ENCODE results near the gene MRPS26. TPM values are rescaled to one million over a fixed set of nuclear protein-coding genes. Genes with fewer than 3 reads are reported as not detected.
A peak's percentile ranks its signal among the peaks of the same experiment; 100 is the strongest.

MRPS26 gene
- polyA plus RNA-seq, 3 donors = 19.4 to 36.6 (median 29.8) TPM

GRCh38 chr20:3027987-3028386 is 17.9 kb upstream of the MRPS26 start:
- no peak for DNase-seq
- H3K27ac ChIP-seq (ENCODE audit: low read depth in 1 of 2, low read length in 2 of 2) = no peak overlapping the region
- H3K4me3 ChIP-seq (replicated peaks in 1 of 3; ENCODE audit: low read depth in 2 of 3, low read length in 3 of 3) = no peak overlapping the region
- Mint-ChIP-seq H3K4me3 (no peak overlapping the region), H3K4me1 (no peaks in the 10 kb centered on the region), H3K27ac (peak overlapping the region in 1 of 7 donors; percentile 21), H3K9me3 (no peaks in the 10 kb centered on the region), H3K27me3 (ENCODE audit: low read depth in 3 of 3) (no peaks in the 10 kb centered on the region), H3K36me3 (peaks cover 19 to 69% of the 10 kb centered on the region in 2 donors)
- no peak overlapping the region for H3K9ac ChIP-seq (ENCODE audit: insufficient read depth, low read length, poor library complexity, severe bottlenecking)
- H4K20me1 ChIP-seq (ENCODE audit: insufficient read depth, low read length) = no peaks in the 10 kb centered on the region
- H2AFZ ChIP-seq (ENCODE audit: insufficient read depth, low read depth, low read length, poor library complexity, severe bottlenecking) = no peak overlapping the region
- TF ChIP-seq CTCF (IDR thresholded peaks at IDR 0.05) = no peak
- no peak overlapping the region for H3K4me2 ChIP-seq (replicated peaks; ENCODE audit: extremely low read depth, low read length, poor library complexity, severe bottlenecking)
- H3K79me2 ChIP-seq (ENCODE audit: insufficient read depth, low read length) = no peaks in the 10 kb centered on the region
- no peaks in the 10 kb centered on the region for H3K9me3 ChIP-seq (replicated peaks in 1 of 2; ENCODE audit: control insufficient read depth in 1 of 2, insufficient read depth in 1 of 2, low read length in 2 of 2)
- no peaks in the 10 kb centered on the region for H3K27me3 ChIP-seq (ENCODE audit: control insufficient read depth in 2 of 2, insufficient read depth in 2 of 2, low read length in 2 of 2)
- intact Hi-C loops (cut with micrococcal nuclease) = no loop called here
- WGBS (ENCODE audit: insufficient coverage) = 83% methylated on average over 1 of the region's 2 CpGs
- peaks cover 58 to 97% of the 10 kb centered on the region in 2 donors for H3K36me3 ChIP-seq (replicated peaks in 1 of 2; ENCODE audit: control insufficient read depth in 1 of 2, insufficient read depth in 2 of 2, low read length in 2 of 2)
- no peaks in the 10 kb centered on the region for H3K4me1 ChIP-seq (ENCODE audit: control insufficient read depth in 1 of 2, insufficient read depth in 2 of 2, low read length in 2 of 2)

GRCh38 chr20:3031524-3032147 is 14.2 kb upstream of the MRPS26 start:
- H3K4me2 ChIP-seq (replicated peaks; ENCODE audit: extremely low read depth, low read length, poor library complexity, severe bottlenecking) = no peak overlapping the region
- H3K9me3 ChIP-seq (replicated peaks in 1 of 2; ENCODE audit: control insufficient read depth in 1 of 2, insufficient read depth in 1 of 2, low read length in 2 of 2) = no peaks in the 10 kb centered on the region
- no peak overlapping the region for H2AFZ ChIP-seq (ENCODE audit: insufficient read depth, low read depth, low read length, poor library complexity, severe bottlenecking)
- no peak for TF ChIP-seq CTCF (IDR thresholded peaks at IDR 0.05)
- no peaks in the 10 kb centered on the region for H3K27me3 ChIP-seq (ENCODE audit: control insufficient read depth in 2 of 2, insufficient read depth in 2 of 2, low read length in 2 of 2)
- Mint-ChIP-seq H3K36me3 (peaks cover 0 to 66% of the 10 kb centered on the region in 2 donors), H3K27me3 (ENCODE audit: low read depth in 3 of 3) (no peaks in the 10 kb centered on the region), H3K9me3 (no peaks in the 10 kb centered on the region), H3K27ac (no peak overlapping the region), H3K4me3 (no peak overlapping the region), H3K4me1 (no peaks in the 10 kb centered on the region)
- intact Hi-C loops (cut with micrococcal nuclease) = no loop called here
- H4K20me1 ChIP-seq (ENCODE audit: insufficient read depth, low read length) = no peaks in the 10 kb centered on the region
- no peaks in the 10 kb centered on the region for H3K4me1 ChIP-seq (ENCODE audit: control insufficient read depth in 1 of 2, insufficient read depth in 2 of 2, low read length in 2 of 2)
- H3K79me2 ChIP-seq (ENCODE audit: insufficient read depth, low read length) = no peaks in the 10 kb centered on the region
- H3K9ac ChIP-seq (ENCODE audit: insufficient read depth, low read length, poor library complexity, severe bottlenecking) = no peak overlapping the region
- WGBS (ENCODE audit: insufficient coverage) = 100% methylated on average over 1 of the region's 3 CpGs
- peaks cover 58 to 95% of the 10 kb centered on the region in 2 donors for H3K36me3 ChIP-seq (replicated peaks in 1 of 2; ENCODE audit: control insufficient read depth in 1 of 2, insufficient read depth in 2 of 2, low read length in 2 of 2)
- no peak for DNase-seq
- no peak overlapping the region for H3K27ac ChIP-seq (ENCODE audit: low read depth in 1 of 2, low read length in 2 of 2)
- no peak overlapping the region for H3K4me3 ChIP-seq (replicated peaks in 1 of 3; ENCODE audit: low read depth in 2 of 3, low read length in 3 of 3)

Measured in CD14-positive monocyte (primary cell).